HepG2 (cell line): ENCODE data around the gene URB1. TPM values are rescaled to one million over a fixed set of nuclear protein-coding genes. Genes with fewer than 3 reads are reported as not detected.
A peak's percentile ranks its signal among the peaks of the same experiment; 100 is the strongest.

Source experiments
- ATAC-seq: fragments of 200-7000 bp; cut with Tn5 transposase; 3 replicates; pipeline ENCODE4 v1.9.1; 2020; ENCODE audit warnings: mild to moderate bottlenecking, moderate library complexity
- BruUV-seq: library from RNA; stranded (reverse); fragments of 400-500 nt; replicated peaks from 2 replicates; lab custom pipeline; 2021; lab: Mats Ljungman, UMichigan
- CTCF ChIA-PET: fragments of 300-600 bp; formaldehyde crosslinking; extraction: SDS; loops from one replicate; lab custom pipeline; 2021; ENCODE audit warnings: low total read pairs, inconsistent platforms, low intra/inter-chr PET ratio; lab: Yijun Ruan, JAX
- POLR2A ChIA-PET: fragments of 350-600 bp; sonication (Branson Sonifier 250); formaldehyde crosslinking; loops from one replicate; lab custom pipeline; 2020; ENCODE audit warnings: antibody characterized with exemption, inconsistent platforms; lab: Yijun Ruan, JAX
- DNase-seq: peaks from one replicate; pipeline ENCODE4 v3.0.0-alpha.2; 2015; ENCODE audit warnings: low spot score
- FAIRE-seq: peaks from 3 replicates; lab custom pipeline; 2011; peaks lifted over from hg19 to GRCh38; lab: Jason Lieb, UNC
- H2AFZ ChIP-seq: one replicate; pipeline ENCODE4 v1.6.1; 2011; ENCODE audit warnings: low read length, inconsistent platforms
- H3K27ac ChIP-seq: fragments of 300-600 bp; 3 replicates; pipeline ENCODE4 v1.8.0; 2011; ENCODE audit warnings: mixed run types, mild to moderate bottlenecking, mixed read lengths, low read length, inconsistent platforms; ENCODE audit not compliant: insufficient read depth; ENCODE audit errors: extremely low read length
- H3K27me3 ChIP-seq, 2 experiments: fragments of 200-600 bp in 1 of 2; 2 replicates in 1 of 2; 3 replicates in 1 of 2; pipeline versions ENCODE4 v1.6.0 to v1.8.0; 2011; ENCODE audit warnings: low read length in 2 of 2, mild to moderate bottlenecking in 2 of 2, moderate library complexity in 2 of 2, inconsistent platforms in 1 of 2; ENCODE audit not compliant: insufficient read depth in 2 of 2, control insufficient read depth in 1 of 2
- H3K36me3 ChIP-seq, 2 experiments: fragments of 200-600 bp in 1 of 2; replicated peaks in 1 of 2; 2 replicates in 1 of 2; 3 replicates in 1 of 2; pipeline versions ENCODE4 v1.5.1 to v1.8.0; 2011; ENCODE audit warnings: low read length in 2 of 2, inconsistent platforms in 1 of 2; ENCODE audit not compliant: insufficient read depth in 2 of 2, control insufficient read depth in 1 of 2
- H3K4me1 ChIP-seq: 2 replicates; pipeline ENCODE4 v1.5.1; 2012; ENCODE audit warnings: low read length, inconsistent platforms; ENCODE audit not compliant: insufficient read depth
- H3K4me2 ChIP-seq: 2 replicates; pipeline ENCODE4 v1.6.0; 2011; ENCODE audit warnings: low read depth, low read length, inconsistent platforms
- H3K4me3 ChIP-seq, 3 experiments: fragments of 200-600 bp in 1 of 3; sonication (generic), shearing (Covaris generic) in 1 of 3; replicated peaks in 1 of 3; 2 replicates each; pipeline ENCODE4 v1.5.1; 2011 to 2016; ENCODE audit warnings: low read length in 3 of 3, inconsistent platforms in 2 of 3, low read depth in 2 of 3, mild to moderate bottlenecking in 2 of 3, control low read depth in 1 of 3, mixed read lengths in 1 of 3; ENCODE audit not compliant: insufficient read depth in 1 of 3
- H3K79me2 ChIP-seq: one replicate; pipeline ENCODE4 v1.6.1; 2011; ENCODE audit warnings: low read length, inconsistent platforms; ENCODE audit not compliant: insufficient read depth
- H3K9ac ChIP-seq: 2 replicates; pipeline ENCODE4 v1.6.0; 2011; ENCODE audit warnings: mild to moderate bottlenecking, low read depth, low read length, inconsistent platforms; ENCODE audit not compliant: insufficient read depth
- H3K9me3 ChIP-seq: 2 replicates; pipeline ENCODE4 v1.5.1; 2012; ENCODE audit warnings: mild to moderate bottlenecking, low read length
- H4K20me1 ChIP-seq: 2 replicates; pipeline ENCODE4 v1.6.0; 2011; ENCODE audit warnings: inconsistent platforms, mild to moderate bottlenecking, low read length, moderate library complexity; ENCODE audit not compliant: insufficient read depth
- ATF1 ChIP-seq: IDR thresholded peaks from 2 replicates; pipeline ENCODE4 v1.6.1; 2016; ENCODE audit warnings: mild to moderate bottlenecking, control low read depth
- CHD4 ChIP-seq: fragments of 200-600 bp; sonication (generic); IDR thresholded peaks from 2 replicates; pipeline ENCODE4 v1.7.0; 2017; ENCODE audit warnings: mild to moderate bottlenecking, low read length, borderline replicate concordance
- ERF ChIP-seq: IDR thresholded peaks from 2 replicates; pipeline ENCODE4 v1.6.1; 2018; ENCODE audit warnings: missing biosample characterization, missing genetic modification reagents
- HNF1B ChIP-seq: sonication (generic); formaldehyde crosslinking; IDR thresholded peaks from 2 replicates; pipeline ENCODE4 v1.5.1; 2020; ENCODE audit warnings: mild to moderate bottlenecking, moderate library complexity, missing genetic modification reagents
- KAT2B ChIP-seq: fragments of 150-350 bp; IDR thresholded peaks from 2 replicates; pipeline ENCODE4 v1.6.1; 2014; ENCODE audit warnings: low read depth, low read length, borderline replicate concordance
- KLF16 ChIP-seq, 2 experiments: sonication (generic) in 1 of 2; formaldehyde crosslinking in 1 of 2; IDR thresholded peaks; 2 replicates each; pipeline versions ENCODE4 v1.6.1 to v1.8.0; 2016 to 2023; ENCODE audit warnings: missing genetic modification reagents in 2 of 2, missing compliant biosample characterization in 1 of 2
- MED13 ChIP-seq: sonication (generic); formaldehyde crosslinking; IDR thresholded peaks from 2 replicates; pipeline ENCODE4 v1.5.0; 2020; ENCODE audit warnings: missing genetic modification reagents
- MLX ChIP-seq: IDR thresholded peaks from 2 replicates; pipeline ENCODE4 v1.6.1; 2016
- ZBTB38 ChIP-seq: sonication (generic); formaldehyde crosslinking; IDR thresholded peaks from 2 replicates; pipeline ENCODE4 v1.5.1; 2020; ENCODE audit warnings: mild to moderate bottlenecking, missing genetic modification reagents
- ZNF3 ChIP-seq: IDR thresholded peaks from 2 replicates; pipeline ENCODE4 v1.7.0; 2017; ENCODE audit warnings: inconsistent platforms
- ZNF816 ChIP-seq: sonication (generic); formaldehyde crosslinking; IDR thresholded peaks from 2 replicates; pipeline ENCODE4 v1.8.0; 2022; ENCODE audit warnings: missing genetic modification reagents, mild to moderate bottlenecking, borderline replicate concordance
- WGBS: methylation state at CpG from one replicate; pipeline ENCODE4 v1.1.6; 2017; ENCODE audit warnings: low lambda C conversion rate; 5-methylcytosine and 5-hydroxymethylcytosine counted together
- in situ Hi-C: cut with HindIII; loops from 2 replicates; pipeline ENCODE4 v1.10.0; 2017; ENCODE audit warnings: low pct_unique_long_range_greater_than_20kb; ENCODE audit not compliant: extremely low pct_ligation_motif_present
- intact Hi-C: fragments of 100-400 bp; cut with micrococcal nuclease; formaldehyde crosslinking; loops from one replicate; pipeline ENCODE4 v1.10.0; 2022; ENCODE audit not compliant: unreplicated experiment
- polyA plus RNA-seq, 8 experiments: library from polyadenylated mRNA; depleted of rRNA in 3 of 8; stranded (reverse) in 7 of 8; unstranded in 1 of 8; fragments of >200 nt; fragmentation: Illumina TruSeq in 4 of 8; extraction: Trizol in 4 of 8; gene quantifications; 2 replicates each; pipeline versions ENCODE4 v1.2.1 to v1.2.3, GENCODE V29; 2011 to 2016; ENCODE audit warnings: low read depth in 4 of 8, missing spikeins in 1 of 8, mixed read lengths in 1 of 8; ENCODE audit not compliant: insufficient read depth in 1 of 8
- total RNA-seq, 5 experiments: library from RNA; depleted of rRNA; stranded (reverse); fragments of >200 nt; fragmentation: Illumina TruSeq; extraction: Trizol; gene quantifications; 2 replicates each; pipeline ENCODE4 v1.2.3, GENCODE V29; 2016; ENCODE audit warnings: low read depth in 1 of 5
- TF ChIP-seq, protein P1 (sequence below): sonication (generic); formaldehyde crosslinking; IDR thresholded peaks from 2 replicates; pipeline ENCODE4 v1.5.0; 2020; ENCODE audit warnings: mild to moderate bottlenecking, missing genetic modification reagents, moderate library complexity
- TF ChIP-seq, protein P2 (sequence below): sonication (generic); formaldehyde crosslinking; IDR thresholded peaks from 2 replicates; pipeline ENCODE4 v1.4.0; 2020; ENCODE audit warnings: missing genetic modification reagents
- TF ChIP-seq, protein P3 (sequence below): sonication (generic); formaldehyde crosslinking; IDR thresholded peaks from 2 replicates; pipeline ENCODE4 v1.5.0; 2020; ENCODE audit warnings: mild to moderate bottlenecking, missing genetic modification reagents

URB1 gene
- total and polyA plus RNA-seq, 2 of the 13 experiments (the other 11 are each of a cell fraction or from before 2014, with no cell fraction given), result 4.5 to 16.7 TPM

GRCh38 chr21:32306021-32306780 lies 86.6 kb downstream of the URB1 start:
- CTCF ChIA-PET, result no interaction called here
- no TSS peak for BruUV-seq
- no peak overlapping the region for H3K27ac ChIP-seq
- DNase-seq, result peak; percentile 41
- 88% methylated on average over 21 of the region's 22 CpGs for WGBS
- POLR2A ChIA-PET, result no interaction called here
- H3K9me3 ChIP-seq, result no peaks in the 10 kb centered on the region
- H3K79me2 ChIP-seq, result no peaks in the 10 kb centered on the region
- no peak overlapping the region for H3K4me3 ChIP-seq
- intact Hi-C loops (loop anchor here (5.0 kb wide), 1 partner anchor 51 kb away; no protein-coding TSS in a partner anchor), in situ Hi-C loops (no loop called here)
- H3K4me2 ChIP-seq, result no peak overlapping the region
- no peak for FAIRE-seq
- peak; percentile 85 for ATAC-seq
- H3K36me3 ChIP-seq, result no peaks in the 10 kb centered on the region; a peak in 1 of 5 replicates
- H3K27me3 ChIP-seq, result no peaks in the 10 kb centered on the region
- H3K4me1 ChIP-seq, result peaks cover 27% of the 10 kb centered on the region
- no peak overlapping the region for H2AFZ ChIP-seq
- H3K9ac ChIP-seq, result no peak overlapping the region
- no peaks in the 10 kb centered on the region for H4K20me1 ChIP-seq
- TF ChIP-seq HNF1B (CRISPR knock-in tag) (no peak), KAT2B (no peak), ATF1 (no peak), MLX (CRISPR knock-in tag) (no peak), MED13 (CRISPR knock-in tag) (no peak), ZNF3 (CRISPR knock-in tag) (no peak), KLF16 (CRISPR knock-in tag; IDR thresholded peaks at IDR 0.05) (no peak), ZBTB38 (peak; percentile 36; the same call in 1 of the 2 replicates), ERF (CRISPR knock-in tag) (no peak), ZNF816 (CRISPR knock-in tag) (no peak), CHD4 (no peak)
- TF ChIP-seq, protein P1, sequence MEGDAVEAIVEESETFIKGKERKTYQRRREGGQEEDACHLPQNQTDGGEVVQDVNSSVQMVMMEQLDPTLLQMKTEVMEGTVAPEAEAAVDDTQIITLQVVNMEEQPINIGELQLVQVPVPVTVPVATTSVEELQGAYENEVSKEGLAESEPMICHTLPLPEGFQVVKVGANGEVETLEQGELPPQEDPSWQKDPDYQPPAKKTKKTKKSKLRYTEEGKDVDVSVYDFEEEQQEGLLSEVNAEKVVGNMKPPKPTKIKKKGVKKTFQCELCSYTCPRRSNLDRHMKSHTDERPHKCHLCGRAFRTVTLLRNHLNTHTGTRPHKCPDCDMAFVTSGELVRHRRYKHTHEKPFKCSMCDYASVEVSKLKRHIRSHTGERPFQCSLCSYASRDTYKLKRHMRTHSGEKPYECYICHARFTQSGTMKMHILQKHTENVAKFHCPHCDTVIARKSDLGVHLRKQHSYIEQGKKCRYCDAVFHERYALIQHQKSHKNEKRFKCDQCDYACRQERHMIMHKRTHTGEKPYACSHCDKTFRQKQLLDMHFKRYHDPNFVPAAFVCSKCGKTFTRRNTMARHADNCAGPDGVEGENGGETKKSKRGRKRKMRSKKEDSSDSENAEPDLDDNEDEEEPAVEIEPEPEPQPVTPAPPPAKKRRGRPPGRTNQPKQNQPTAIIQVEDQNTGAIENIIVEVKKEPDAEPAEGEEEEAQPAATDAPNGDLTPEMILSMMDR (CRISPR knock-in tag), result peak; percentile 30; the same call in 1 of the 2 replicates
- TF ChIP-seq, protein P2, sequence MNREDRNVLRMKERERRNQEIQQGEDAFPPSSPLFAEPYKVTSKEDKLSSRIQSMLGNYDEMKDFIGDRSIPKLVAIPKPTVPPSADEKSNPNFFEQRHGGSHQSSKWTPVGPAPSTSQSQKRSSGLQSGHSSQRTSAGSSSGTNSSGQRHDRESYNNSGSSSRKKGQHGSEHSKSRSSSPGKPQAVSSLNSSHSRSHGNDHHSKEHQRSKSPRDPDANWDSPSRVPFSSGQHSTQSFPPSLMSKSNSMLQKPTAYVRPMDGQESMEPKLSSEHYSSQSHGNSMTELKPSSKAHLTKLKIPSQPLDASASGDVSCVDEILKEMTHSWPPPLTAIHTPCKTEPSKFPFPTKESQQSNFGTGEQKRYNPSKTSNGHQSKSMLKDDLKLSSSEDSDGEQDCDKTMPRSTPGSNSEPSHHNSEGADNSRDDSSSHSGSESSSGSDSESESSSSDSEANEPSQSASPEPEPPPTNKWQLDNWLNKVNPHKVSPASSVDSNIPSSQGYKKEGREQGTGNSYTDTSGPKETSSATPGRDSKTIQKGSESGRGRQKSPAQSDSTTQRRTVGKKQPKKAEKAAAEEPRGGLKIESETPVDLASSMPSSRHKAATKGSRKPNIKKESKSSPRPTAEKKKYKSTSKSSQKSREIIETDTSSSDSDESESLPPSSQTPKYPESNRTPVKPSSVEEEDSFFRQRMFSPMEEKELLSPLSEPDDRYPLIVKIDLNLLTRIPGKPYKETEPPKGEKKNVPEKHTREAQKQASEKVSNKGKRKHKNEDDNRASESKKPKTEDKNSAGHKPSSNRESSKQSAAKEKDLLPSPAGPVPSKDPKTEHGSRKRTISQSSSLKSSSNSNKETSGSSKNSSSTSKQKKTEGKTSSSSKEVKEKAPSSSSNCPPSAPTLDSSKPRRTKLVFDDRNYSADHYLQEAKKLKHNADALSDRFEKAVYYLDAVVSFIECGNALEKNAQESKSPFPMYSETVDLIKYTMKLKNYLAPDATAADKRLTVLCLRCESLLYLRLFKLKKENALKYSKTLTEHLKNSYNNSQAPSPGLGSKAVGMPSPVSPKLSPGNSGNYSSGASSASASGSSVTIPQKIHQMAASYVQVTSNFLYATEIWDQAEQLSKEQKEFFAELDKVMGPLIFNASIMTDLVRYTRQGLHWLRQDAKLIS (CRISPR knock-in tag), result no peak
- TF ChIP-seq, protein P3, sequence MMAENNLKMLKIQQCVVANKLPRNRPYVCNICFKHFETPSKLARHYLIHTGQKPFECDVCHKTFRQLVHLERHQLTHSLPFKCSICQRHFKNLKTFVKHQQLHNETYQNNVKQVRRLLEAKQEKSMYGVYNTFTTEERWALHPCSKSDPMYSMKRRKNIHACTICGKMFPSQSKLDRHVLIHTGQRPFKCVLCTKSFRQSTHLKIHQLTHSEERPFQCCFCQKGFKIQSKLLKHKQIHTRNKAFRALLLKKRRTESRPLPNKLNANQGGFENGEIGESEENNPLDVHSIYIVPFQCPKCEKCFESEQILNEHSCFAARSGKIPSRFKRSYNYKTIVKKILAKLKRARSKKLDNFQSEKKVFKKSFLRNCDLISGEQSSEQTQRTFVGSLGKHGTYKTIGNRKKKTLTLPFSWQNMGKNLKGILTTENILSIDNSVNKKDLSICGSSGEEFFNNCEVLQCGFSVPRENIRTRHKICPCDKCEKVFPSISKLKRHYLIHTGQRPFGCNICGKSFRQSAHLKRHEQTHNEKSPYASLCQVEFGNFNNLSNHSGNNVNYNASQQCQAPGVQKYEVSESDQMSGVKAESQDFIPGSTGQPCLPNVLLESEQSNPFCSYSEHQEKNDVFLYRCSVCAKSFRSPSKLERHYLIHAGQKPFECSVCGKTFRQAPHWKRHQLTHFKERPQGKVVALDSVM (CRISPR knock-in tag), result no peak
